GM19328 (cell line): ENCODE results near the gene SPOCK2.
"Not testable (repeated sequence)": the region's sequence is repeated elsewhere in the genome, so short reads cannot be mapped to it uniquely, and the experiment has no call there.

Source experiments
- ATAC-seq: cut with Tn5 transposase; IDR thresholded peaks from one replicate; pipeline ENCODE4 v1.9.1; 2021; ENCODE audit warnings: mild to moderate bottlenecking, moderate library complexity; ENCODE audit not compliant: unreplicated experiment

Gene SPOCK2

GRCh38 chr10:72108830-72109635 is 20.7 kb upstream of the SPOCK2 start:
- ATAC-seq, result no peak

DNA sequence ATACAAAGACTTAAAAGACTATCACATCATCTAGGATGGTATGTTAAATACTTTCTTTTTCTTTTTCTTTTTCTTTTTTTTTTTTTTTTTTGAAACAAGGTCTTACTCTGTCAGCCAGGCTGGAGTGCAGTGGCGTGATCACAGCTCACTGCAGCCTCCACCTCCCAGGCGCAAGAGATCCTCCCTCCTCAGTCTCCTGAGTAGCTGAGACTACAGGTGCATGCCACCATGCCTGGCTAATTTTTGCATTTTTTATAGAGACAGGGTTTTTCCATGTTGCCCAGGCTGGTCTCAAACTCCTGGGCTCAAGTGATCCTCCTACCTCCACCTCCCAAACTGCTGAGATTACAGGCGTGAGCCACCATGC is 19.6 kb upstream of the SPOCK2 start:
- ATAC-seq, result not testable (repeated sequence)

- no peak for ATAC-seq
Observed at GRCh38 chr10:72107325-72108003, 19.1 kb upstream of the SPOCK2 start.

- ATAC-seq, result no peak
Observed at GRCh38 chr10:72106896-72107295, 18.5 kb upstream of the SPOCK2 start.

GRCh38 chr10:72106154-72106849 is 18.0 kb upstream of the SPOCK2 start:
- no peak for ATAC-seq

DNA sequence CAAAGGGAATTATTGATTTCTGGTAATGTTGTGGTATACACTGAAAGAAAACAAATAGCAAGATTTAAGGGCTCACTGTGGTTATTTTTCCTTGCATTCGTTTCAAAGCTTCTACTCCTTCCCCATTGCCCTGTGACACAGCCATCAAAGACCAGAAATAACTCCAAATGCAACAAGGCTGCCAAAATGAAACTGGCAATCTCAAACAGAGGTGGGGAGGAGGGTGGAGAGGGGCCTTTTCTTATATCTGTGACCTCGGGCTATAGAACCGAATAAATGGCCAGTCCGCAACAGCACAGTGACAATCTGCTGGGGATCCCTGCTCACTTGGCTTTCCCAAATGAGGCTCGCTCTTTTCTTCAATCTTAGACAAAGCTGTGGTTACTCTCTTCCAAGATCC is 17.4 kb upstream of the SPOCK2 start:
- no peak for ATAC-seq

DNA sequence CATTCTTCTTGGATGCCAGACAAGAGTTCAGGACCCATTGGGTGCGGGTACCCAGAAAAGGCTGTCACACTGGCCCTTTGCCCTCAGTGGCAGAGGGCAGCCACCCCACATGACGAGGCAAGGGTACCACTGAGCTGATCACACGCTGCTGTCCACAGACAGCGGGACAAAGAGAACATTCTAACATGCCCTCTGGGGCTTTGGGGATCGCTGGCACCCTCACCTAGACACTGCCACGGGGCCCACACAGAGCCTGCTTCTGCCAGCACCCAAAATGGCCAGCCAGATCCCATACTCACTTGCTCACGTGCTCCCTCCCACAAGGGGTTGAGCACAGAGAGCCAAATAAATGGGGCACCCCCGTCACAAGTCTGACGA is 16.7 kb upstream of the SPOCK2 start:
- ATAC-seq, result no peak

- no peak for ATAC-seq
Observed at GRCh38 chr10:72104472-72105097, 16.2 kb upstream of the SPOCK2 start.

GRCh38 chr10:72099600-72099921 is 11.2 kb upstream of the SPOCK2 start:
- no peak for ATAC-seq

GRCh38 chr10:72098836-72099599 is 10.7 kb upstream of the SPOCK2 start:
- no peak for ATAC-seq

GRCh38 chr10:72098301-72098835 is 10.0 kb upstream of the SPOCK2 start:
- no peak for ATAC-seq

GRCh38 chr10:72097448-72098300 is 9.3 kb upstream of the SPOCK2 start:
- no peak for ATAC-seq

- no peak for ATAC-seq
Observed at GRCh38 chr10:72096115-72097000, 8.0 kb upstream of the SPOCK2 start.

DNA sequence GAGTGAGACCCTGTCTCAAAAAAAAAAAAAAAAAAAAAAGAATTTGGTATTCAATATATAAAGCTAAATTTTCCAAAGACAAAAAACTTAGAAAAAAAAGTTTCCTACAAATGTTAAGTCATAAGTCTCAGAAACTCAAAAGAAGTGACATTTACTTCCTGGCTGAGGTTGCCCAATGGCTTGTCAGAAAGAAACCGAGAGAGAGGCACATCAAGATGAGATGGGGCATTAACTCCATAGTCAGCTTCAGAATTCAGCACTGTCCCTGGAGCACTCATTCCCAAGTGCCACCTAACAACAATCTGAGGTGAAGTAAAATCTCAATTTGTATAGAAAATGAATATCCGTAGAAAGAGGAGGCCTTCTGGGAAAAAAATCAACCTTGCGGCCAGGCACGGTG is 6.8 kb upstream of the SPOCK2 start:
- no peak for ATAC-seq

DNA sequence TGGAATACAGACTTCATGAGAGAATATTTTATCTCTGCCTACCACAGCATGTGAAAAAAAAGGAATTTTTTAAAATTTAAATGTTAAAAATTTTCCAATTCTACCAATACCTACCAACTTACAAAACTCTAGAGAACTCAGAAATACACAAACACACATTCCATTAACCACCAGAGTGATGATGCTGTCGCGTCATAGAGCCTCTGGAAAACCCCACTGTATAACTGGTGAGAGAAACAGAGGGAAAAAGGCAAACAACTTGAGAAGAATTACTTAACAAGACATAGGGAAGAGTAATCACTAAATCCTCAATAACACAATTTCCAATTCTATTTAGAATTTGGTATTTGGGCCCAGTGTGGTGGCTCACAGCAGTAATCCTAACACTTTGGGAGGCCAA is 6.2 kb upstream of the SPOCK2 start:
- no peak for ATAC-seq

DNA sequence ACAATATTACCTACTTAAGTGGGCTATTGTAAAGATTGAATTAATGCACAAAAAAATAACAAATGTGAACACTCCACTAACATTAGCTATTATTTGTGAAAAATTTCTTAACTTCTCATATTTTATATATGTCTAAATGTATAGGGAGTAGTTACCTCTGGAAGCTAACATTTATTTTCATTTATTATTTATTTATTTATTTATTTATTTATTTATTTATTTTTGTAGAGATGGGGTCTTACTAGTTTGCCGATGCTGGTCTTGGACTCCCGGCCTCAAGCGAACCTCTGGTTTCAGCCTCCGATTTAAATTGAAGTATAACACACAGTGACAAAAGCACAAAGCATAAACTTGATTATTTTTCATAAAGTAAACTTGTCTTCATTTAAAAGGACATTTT is 5.1 kb upstream of the SPOCK2 start:
- ATAC-seq, result no peak

DNA sequence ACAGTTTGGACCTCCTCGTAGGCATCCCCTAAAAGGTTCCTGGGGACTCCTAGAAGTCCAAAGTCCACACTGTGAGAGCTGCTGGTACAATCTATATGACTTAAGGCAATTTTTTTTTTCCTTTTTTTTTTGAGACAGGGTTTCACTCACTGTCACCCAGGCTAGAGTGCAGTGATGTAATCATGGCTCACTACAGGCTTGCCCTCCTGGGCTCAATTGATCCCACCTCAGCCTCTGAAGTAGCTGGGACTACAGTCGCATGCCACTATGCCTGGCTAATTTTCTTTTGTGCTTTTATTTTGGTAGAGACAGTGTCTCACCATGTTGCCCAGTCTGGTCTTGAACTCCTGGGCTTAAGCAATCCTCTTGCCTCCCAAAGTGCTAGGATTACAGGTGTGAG is 4.6 kb upstream of the SPOCK2 start:
- ATAC-seq, result no peak

DNA sequence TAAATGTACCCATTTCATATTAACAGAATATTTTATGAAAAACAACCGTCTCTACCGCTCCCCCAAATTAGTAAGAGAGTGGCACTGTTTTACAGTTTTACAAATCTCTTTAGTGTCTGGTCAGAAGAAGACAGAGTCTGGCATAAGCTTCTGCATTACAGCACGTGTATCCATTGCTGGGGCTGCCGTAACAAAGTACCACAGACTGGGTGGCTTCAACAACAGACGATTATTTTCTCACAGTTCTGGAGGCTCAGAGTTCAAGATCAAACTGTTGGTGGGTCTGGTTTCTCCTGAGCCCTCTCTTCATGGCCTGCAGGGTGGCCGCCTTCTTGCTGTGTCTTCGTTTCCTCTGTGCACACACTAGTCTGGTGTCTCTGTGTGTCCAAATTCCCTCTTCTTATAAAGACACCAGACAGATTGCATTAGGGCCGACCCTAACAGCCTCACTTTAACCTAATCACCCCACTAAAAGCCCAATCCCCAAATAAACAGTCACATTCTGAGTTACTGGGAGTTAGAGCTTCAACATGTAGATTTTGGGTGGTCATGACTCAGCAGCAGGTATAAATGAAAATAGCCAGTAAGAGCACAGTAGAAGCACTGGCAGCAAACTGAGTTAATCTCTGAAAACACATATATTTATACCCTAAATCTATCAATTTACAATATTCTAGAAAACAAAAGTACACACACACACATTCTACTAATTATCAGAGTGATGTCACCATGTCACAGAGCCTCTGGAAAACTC is 4.0 kb upstream of the SPOCK2 start:
- no peak for ATAC-seq
